NCI-H82 (cell line): ENCODE results near the gene NEURL1.
"Not testable (repeated sequence)": the region's sequence is repeated elsewhere in the genome, so short reads cannot be mapped to it uniquely, and the experiment has no call there.

ENCODE experiments used
- DNase-seq: peaks from one replicate; lab custom pipeline; 2025; lab: John Stamatoyannopoulos, UW

The NEURL1 gene

GRCh38 chr10:103585011-103585405 lies 91.5 kb downstream of the NEURL1 start:
- DNase-seq = no peak

- no peak for DNase-seq
Observed at GRCh38 chr10:103587073-103587472, 93.6 kb downstream of the NEURL1 start.

- no peak for DNase-seq
Observed at GRCh38 chr10:103589074-103589630, 95.6 kb downstream of the NEURL1 start.

- no peak for DNase-seq
Observed at GRCh38 chr10:103590060-103590459, 96.6 kb downstream of the NEURL1 start.

- DNase-seq = no peak
Observed at GRCh38 chr10:103590744-103591291, 97.3 kb downstream of the NEURL1 start.

- peak; percentile 72 for DNase-seq
Observed at GRCh38 chr10:103592186-103593021, 98.9 kb downstream of the NEURL1 start.

- DNase-seq = no peak
Observed at GRCh38 chr10:103593022-103593570, 99.6 kb downstream of the NEURL1 start.

- DNase-seq = peak; percentile 9
Observed at GRCh38 chr10:103595933-103596726, 102.6 kb downstream of the NEURL1 start.

GRCh38 chr10:103597003-103597402 lies 103.5 kb downstream of the NEURL1 start:
- DNase-seq = no peak

- peak; percentile 82 for DNase-seq
Observed at GRCh38 chr10:103598654-103599115, 105.2 kb downstream of the NEURL1 start.

GRCh38 chr10:103599211-103599610 lies 105.7 kb downstream of the NEURL1 start:
- no peak for DNase-seq

GRCh38 chr10:103599907-103600306 lies 106.4 kb downstream of the NEURL1 start:
- DNase-seq = no peak

- DNase-seq = no peak
Observed at GRCh38 chr10:103600325-103600724, 106.8 kb downstream of the NEURL1 start.

- DNase-seq = no peak
Observed at GRCh38 chr10:103600956-103601569, 107.6 kb downstream of the NEURL1 start.

- no peak for DNase-seq
Observed at GRCh38 chr10:103602028-103602851, 108.7 kb downstream of the NEURL1 start.

GRCh38 chr10:103602852-103603155 lies 109.3 kb downstream of the NEURL1 start:
- no peak for DNase-seq

GRCh38 chr10:103603382-103603781 lies 109.9 kb downstream of the NEURL1 start:
- DNase-seq = no peak

GRCh38 chr10:103605359-103606096 lies 112.0 kb downstream of the NEURL1 start:
- peak; percentile 48 for DNase-seq

GRCh38 chr10:103606097-103606438 lies 112.6 kb downstream of the NEURL1 start:
- not testable (repeated sequence) for DNase-seq

GRCh38 chr10:103607051-103607450 lies 113.5 kb downstream of the NEURL1 start:
- not testable (repeated sequence) for DNase-seq
